LNCAP (cell line): Measurements from ENCODE around the gene DNAH17.

Source experiments
- TF ChIP-seq, protein P1 (sequence below): fragments of 450-650 bp; IDR thresholded peaks from 2 replicates; pipeline ENCODE4 v1.5.1; 2017; ENCODE audit warnings: mild to moderate bottlenecking

The DNAH17 gene

DNA sequence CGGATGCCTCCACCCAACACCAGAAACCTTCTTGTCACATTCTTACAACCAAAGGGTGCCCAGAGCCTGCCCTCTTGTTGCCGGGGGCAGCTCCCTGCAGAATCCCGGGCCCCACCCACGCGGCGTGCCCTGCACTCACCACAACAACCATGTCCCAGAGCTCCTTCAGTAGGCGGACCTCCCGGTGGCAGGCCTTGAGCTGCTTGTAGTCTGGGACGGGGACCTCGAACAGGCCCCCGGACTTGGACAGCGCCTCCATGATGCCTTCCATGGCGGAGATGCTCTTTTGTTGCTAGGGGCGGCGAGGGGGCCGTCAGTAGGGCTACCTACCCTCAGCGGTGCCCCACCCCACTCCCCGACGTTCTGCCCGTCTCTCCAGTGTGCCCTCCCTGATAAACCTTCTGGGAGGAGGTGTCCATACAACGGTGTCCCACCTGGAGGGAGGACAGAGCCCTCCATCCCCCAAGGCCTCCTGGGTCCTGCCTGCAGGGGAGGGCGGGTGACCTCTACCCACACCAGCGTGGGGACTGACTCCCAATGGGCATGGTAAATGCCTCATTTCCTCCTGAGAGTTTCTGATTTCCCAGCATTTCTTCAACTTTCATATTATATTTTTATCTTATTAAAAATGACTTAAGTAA, 52.2 kb downstream of the DNAH17 start:
- TF ChIP-seq, protein P1, sequence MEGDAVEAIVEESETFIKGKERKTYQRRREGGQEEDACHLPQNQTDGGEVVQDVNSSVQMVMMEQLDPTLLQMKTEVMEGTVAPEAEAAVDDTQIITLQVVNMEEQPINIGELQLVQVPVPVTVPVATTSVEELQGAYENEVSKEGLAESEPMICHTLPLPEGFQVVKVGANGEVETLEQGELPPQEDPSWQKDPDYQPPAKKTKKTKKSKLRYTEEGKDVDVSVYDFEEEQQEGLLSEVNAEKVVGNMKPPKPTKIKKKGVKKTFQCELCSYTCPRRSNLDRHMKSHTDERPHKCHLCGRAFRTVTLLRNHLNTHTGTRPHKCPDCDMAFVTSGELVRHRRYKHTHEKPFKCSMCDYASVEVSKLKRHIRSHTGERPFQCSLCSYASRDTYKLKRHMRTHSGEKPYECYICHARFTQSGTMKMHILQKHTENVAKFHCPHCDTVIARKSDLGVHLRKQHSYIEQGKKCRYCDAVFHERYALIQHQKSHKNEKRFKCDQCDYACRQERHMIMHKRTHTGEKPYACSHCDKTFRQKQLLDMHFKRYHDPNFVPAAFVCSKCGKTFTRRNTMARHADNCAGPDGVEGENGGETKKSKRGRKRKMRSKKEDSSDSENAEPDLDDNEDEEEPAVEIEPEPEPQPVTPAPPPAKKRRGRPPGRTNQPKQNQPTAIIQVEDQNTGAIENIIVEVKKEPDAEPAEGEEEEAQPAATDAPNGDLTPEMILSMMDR: no peak

DNA sequence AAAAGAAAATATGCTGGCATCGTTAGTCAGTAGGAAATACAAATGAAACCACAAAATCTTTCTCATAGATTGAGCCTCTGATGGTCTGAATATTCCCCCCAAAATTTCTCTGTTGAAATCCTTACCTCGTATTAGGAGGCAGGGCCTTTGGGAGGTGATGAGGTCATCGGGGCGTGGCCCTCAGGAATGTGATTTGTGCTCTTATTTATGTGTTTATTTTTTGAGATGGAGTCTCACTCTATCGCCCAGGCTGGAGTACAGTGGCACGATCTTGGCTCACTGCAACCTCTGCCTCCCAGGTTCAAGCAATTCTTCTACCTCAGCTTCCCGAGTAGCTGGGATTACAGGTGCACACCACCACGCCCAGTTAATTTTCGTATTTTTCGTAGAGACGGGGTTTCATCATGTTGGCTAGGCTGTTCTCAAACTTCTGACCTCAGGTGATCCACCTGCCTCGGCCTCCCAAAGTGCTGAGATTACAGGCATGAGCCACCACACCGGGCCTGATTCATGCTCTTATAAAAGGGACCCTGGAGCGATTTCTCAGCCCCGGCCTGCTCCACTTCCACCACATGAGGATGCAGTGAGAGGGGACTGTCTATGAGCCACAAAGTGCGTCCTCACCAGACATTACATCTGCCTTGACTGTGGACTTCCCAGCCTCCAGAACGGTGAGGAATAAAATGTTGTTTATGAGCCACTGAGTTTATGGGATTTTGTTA, 53.1 kb downstream of the DNAH17 start:
- TF ChIP-seq, protein P1: no peak

DNA sequence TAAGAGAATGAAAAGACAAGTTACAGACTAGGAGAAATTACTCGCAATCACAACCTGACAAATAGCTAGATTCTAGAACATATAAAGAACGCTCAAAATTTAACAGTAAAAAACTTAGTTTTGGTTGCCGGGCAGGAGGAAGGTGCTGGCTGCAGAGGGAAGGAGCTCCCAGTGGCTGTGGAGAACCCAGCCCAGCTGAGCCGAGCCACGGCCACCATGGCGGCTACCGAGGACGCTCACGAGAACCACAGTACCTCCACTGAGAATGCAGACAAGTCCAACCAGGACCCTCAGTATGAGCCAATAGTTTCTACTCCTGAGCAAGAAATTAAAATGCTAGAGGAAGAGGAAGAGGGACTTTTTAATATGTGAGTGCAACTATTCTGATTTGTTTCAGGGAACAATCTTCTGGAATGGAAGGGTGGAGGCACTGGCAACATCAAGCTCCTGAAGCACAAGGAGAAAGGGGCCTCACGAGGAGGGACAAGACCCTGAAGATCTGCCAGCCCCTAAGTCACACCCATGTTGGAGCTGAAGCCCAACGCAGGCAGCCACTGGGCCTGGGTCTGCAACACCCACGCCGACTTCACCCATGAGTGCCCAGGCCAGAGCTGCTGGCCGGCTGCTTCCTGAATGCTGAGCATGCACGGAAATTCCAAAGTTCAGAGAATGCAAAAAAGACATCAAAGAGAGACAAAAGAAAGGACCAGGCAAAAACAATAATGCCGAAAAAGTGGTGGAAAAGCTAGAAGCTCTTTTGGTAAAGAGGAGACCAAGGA, 55.0 kb downstream of the DNAH17 start:
- TF ChIP-seq, protein P1: no peak

DNA sequence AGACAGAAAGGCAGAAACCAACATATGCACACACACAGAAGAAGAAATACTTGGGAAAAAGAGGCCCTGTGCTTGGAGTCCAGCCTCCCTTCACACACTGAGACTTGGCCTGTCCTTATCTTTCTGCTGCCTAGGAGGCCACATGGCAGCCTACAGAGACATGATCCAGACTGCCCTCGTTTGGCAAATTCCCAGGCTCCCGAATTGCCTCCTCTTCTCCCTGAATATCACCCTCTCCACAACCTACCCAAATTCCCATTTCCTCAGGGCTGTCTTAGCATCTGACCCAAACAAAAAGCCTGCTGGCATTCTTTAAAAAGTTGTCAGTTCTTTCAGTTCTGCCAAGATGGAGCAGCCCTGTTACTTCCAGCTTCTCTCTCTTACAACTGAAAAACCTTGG, 59.8 kb downstream of the DNAH17 start:
- TF ChIP-seq, protein P1: no peak

DNA sequence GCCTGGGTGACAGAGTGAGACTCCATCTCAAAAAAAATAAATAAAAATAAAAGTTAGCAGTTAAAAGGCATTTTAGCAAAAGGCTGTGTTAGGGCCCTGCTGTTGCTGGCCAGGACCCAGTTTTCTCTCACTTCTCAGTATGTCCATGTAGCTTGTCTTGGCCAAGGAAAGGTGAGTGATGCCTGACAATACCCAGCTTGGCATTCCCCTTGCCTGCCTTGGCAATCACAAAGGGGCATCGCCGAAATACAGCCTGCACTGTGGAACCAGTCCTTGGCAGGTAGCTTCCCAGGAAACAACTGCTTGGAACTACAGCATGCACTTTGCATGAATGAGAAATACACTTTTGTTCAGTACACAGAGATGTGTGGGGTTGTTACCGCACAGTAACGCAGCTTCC, 61.7 kb downstream of the DNAH17 start:
- TF ChIP-seq, protein P1: no peak

DNA sequence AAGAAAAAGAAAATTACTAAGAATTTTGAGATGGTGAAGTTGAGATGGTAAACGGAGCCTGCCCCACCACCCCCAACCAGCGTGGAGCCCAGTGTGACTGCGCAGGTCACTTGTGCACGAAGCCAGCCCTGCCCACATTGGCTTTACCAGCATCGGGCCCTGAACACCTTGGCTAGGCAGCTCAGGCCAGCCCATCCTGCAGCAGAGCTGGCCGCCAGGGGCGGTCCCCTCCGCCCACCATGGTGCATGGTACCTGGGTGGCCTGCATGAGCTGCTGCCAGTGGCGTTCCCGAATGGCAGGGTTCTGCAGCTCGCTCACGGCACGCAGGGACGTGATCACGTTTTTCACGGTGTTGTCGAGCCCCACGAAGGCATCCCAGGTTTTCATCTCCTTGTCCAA, 62.7 kb downstream of the DNAH17 start:
- TF ChIP-seq, protein P1: no peak

DNA sequence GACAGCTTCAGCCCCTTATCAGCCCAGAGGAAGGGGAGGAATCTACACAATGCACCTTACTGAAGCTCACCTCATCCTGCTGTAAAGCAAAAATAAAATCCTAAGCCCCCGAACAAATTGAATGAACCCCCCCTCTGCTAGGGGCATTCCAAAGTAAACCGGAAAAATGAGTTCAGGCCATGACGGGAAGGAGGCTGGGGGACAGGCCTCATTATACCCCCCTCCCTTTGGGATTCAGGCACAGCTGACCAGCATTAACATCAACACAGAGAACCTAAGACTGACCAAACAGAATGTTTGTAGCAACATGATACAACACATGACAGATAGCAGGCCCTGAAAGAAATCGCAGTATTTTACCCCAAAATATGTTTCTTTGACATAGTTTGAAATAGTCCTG, 64.2 kb downstream of the DNAH17 start:
- TF ChIP-seq, protein P1: no peak
